ENCODE results near the gene LTB4R2.

LTB4R2 gene

DNA sequence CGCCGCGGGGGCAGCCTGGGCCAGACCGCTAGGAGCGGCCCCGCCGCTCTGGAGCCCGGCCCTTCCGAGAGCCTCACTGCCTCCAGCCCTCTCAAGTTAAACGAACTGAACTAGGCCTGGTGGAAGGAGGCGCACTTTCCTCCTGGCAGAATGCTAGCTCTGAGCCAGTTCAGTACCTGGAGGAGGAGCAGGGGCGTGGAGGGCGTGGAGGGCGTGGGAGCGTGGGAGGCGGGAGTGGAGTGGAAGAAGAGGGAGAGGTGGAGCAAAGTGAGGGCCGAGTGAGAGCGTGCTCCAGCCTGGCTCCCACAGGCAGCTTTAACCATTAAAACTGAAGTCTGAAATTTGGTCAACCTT is 6.6 kb downstream of the LTB4R2 start:
- DNase-seq, result no peak
- no peaks in the 10 kb centered on the region for H3K36me3 ChIP-seq (replicated peaks)
- TF ChIP-seq, protein P1, sequence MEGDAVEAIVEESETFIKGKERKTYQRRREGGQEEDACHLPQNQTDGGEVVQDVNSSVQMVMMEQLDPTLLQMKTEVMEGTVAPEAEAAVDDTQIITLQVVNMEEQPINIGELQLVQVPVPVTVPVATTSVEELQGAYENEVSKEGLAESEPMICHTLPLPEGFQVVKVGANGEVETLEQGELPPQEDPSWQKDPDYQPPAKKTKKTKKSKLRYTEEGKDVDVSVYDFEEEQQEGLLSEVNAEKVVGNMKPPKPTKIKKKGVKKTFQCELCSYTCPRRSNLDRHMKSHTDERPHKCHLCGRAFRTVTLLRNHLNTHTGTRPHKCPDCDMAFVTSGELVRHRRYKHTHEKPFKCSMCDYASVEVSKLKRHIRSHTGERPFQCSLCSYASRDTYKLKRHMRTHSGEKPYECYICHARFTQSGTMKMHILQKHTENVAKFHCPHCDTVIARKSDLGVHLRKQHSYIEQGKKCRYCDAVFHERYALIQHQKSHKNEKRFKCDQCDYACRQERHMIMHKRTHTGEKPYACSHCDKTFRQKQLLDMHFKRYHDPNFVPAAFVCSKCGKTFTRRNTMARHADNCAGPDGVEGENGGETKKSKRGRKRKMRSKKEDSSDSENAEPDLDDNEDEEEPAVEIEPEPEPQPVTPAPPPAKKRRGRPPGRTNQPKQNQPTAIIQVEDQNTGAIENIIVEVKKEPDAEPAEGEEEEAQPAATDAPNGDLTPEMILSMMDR (IDR thresholded peaks at IDR 0.05; ENCODE audit: low read depth, low read length, missing control alignments), result no peak
- in situ Hi-C loops (cut with HindIII; ENCODE audit: low pct_ligation_motif_present, low sequenced_read_pairs), result no loop called here
- H3K4me3 ChIP-seq (ENCODE audit: low read depth, low read length), result no peak overlapping the region
- no peak overlapping the region for H3K27ac ChIP-seq
- no peaks in the 10 kb centered on the region for H3K27me3 ChIP-seq (replicated peaks)

DNA sequence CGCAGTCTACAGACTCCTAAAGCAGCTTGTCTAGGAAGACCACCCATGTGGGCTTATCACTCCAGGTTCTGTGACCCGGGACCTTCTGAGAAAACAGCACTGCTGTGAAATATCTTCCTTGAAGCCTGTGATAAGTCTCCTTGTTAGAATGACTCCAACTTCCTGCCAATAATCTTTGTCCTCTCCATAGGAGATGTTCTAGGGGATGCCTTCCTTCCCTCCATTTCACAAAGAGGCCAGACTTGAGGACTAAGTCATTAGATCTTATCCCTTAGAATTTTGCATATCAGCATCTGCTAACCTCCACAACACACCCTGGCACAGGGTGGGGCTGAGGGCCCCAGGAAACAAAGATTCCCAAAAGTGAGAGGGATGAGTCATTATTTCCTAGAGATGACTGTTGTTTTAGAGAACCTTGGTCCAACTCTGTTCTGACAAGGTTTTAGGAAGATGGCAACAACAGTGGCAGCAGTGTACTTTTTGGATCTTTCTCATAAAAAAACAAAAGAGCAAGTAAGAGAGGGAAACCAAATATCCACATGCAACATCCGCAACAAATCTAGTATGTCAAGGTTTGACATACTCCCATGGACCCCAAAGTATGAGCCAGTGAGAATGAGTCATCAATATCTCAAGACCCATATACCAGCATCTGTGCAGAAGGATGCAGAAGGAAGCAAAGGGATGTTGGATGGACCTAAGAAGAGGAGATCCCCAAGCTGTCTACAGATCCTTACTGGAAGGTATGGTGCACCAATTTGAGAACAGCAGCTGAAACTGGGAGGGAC is 7.4 kb downstream of the LTB4R2 start:
- H3K36me3 ChIP-seq (replicated peaks), result no peaks in the 10 kb centered on the region
- no peak overlapping the region for H3K4me3 ChIP-seq (ENCODE audit: low read depth, low read length)
- in situ Hi-C loops (cut with HindIII; ENCODE audit: low pct_ligation_motif_present, low sequenced_read_pairs), result no loop called here
- H3K27me3 ChIP-seq (replicated peaks), result no peaks in the 10 kb centered on the region
- no peak overlapping the region for H3K27ac ChIP-seq
- TF ChIP-seq, protein P1 (IDR thresholded peaks at IDR 0.05; ENCODE audit: low read depth, low read length, missing control alignments), result no peak
- DNase-seq, result no peak

DNA sequence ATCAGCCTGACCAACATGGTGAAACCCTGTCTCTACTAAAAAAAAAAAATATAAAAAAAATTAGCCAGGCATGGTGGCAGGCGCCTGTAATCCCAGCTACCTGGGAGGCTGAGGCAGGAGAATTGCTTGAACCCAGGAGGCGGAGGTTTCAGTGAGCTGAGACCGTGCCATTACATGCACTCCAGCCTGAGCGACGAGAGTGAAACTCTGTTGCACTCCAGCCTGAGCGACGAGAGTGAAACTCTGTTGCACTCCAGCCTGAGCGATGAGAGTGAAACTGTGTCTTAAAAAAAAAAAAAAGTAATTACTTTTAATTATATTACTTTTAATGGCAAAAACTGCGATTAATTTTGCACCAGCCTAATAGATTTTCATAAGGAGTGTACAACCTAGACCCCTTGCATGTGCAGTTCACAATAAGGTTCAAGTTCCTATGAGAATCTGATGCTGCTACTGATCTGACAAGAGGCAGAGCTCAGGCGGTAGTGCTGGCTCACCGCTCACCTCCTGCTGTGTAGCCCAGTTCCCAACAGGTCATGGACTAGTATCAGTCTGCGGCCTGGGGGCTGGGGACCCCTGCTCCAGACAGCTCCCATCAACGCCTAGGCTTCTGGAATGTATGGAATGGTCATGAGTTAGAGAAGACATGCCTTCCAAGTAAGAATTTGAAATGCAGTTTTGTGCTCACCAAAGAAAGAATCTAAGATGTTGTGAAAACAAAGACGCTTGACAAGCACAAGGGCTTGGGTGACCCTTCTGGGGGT is 11.5 kb downstream of the LTB4R2 start:
- no peaks in the 10 kb centered on the region for H3K27me3 ChIP-seq (replicated peaks)
- in situ Hi-C loops (cut with HindIII; ENCODE audit: low pct_ligation_motif_present, low sequenced_read_pairs), result no loop called here
- TF ChIP-seq, protein P1 (IDR thresholded peaks at IDR 0.05; ENCODE audit: low read depth, low read length, missing control alignments), result no peak

DNA sequence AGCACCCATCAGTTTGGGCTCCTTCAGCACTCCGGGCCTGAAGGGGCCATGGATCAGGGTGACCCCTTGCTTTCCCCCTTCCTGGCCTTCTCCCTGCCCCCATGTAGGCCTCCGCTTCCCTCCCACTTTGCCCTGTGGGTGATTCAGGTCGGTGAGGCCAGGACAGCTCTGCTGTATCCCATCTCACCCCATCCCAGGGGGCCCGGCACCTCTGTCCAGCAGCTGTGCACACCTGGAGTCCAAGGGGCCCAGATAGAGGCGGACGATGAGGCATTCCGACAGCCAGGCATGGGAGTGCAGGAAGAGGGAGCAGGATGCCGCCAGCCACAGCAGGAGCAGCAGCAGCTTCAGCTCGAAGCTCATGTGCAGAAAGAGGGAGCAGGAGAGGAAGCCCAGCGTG is 12.7 kb downstream of the LTB4R2 start:
- TF ChIP-seq, protein P1 (IDR thresholded peaks at IDR 0.05; ENCODE audit: low read depth, low read length, missing control alignments), result no peak
- Histone ChIP-seq H3K36me3 (replicated peaks) (no peaks in the 10 kb centered on the region), H3K4me3 (ENCODE audit: low read depth, low read length) (no peak overlapping the region), H3K27ac (no peak overlapping the region), H3K27me3 (replicated peaks) (no peaks in the 10 kb centered on the region)
- no peak for DNase-seq
- in situ Hi-C loops (cut with HindIII; ENCODE audit: low pct_ligation_motif_present, low sequenced_read_pairs), result no loop called here

More for the DNA sequence above, 11.5 kb downstream of the LTB4R2 start:
- Histone ChIP-seq H3K36me3 (replicated peaks) (no peaks in the 10 kb centered on the region), H3K27ac (no peak overlapping the region), H3K4me3 (ENCODE audit: low read depth, low read length) (no peak overlapping the region)
- no peak for DNase-seq

DNA sequence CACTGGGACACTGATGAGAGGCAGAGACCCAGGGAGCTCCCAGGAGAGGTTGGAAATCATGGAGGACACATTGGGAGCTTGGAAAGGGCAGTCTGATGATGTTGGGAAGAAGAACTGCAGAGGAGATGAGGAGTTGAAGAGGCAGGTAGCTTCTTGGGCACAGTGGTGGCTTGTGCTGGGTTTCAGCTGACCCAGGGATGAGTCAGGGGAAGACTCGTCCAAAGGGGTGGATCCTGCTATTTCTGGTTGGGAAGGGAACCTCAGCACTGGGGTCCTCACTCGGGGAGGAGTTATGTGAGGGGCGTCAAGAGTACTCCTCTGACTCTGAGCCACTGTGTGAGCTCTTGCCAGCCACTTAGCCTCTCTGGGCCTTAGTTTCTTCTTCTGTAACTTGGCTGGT is 13.4 kb downstream of the LTB4R2 start:
- Histone ChIP-seq H3K4me3 (ENCODE audit: low read depth, low read length) (no peak overlapping the region), H3K27ac (no peak overlapping the region), H3K27me3 (replicated peaks) (no peaks in the 10 kb centered on the region), H3K36me3 (replicated peaks) (no peaks in the 10 kb centered on the region)
- TF ChIP-seq, protein P1 (IDR thresholded peaks at IDR 0.05; ENCODE audit: low read depth, low read length, missing control alignments), result no peak
- DNase-seq, result no peak
- in situ Hi-C loops (cut with HindIII; ENCODE audit: low pct_ligation_motif_present, low sequenced_read_pairs), result no loop called here
